ENCODE results near the gene NEK10.

DNA sequence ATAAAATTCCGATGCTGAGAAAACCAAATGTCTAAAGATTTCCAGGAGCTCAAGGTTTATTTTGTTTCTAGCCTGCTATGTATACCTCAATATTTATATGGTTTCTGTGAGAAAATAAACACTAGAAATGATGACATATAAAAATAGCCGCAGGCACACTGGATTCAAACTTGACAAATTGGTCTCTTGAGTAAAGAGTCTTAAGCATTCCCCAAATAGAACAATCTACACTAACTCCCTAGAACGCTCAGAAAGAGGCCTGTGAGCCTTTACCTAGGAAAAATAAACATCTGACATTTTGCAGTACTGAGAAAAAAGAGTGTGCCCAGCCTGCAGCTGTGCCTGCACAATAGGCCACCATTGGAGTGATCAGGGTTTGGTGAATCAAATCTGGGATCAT, 75.2 kb downstream of the NEK10 start:
- TF ChIP-seq, protein P1, sequence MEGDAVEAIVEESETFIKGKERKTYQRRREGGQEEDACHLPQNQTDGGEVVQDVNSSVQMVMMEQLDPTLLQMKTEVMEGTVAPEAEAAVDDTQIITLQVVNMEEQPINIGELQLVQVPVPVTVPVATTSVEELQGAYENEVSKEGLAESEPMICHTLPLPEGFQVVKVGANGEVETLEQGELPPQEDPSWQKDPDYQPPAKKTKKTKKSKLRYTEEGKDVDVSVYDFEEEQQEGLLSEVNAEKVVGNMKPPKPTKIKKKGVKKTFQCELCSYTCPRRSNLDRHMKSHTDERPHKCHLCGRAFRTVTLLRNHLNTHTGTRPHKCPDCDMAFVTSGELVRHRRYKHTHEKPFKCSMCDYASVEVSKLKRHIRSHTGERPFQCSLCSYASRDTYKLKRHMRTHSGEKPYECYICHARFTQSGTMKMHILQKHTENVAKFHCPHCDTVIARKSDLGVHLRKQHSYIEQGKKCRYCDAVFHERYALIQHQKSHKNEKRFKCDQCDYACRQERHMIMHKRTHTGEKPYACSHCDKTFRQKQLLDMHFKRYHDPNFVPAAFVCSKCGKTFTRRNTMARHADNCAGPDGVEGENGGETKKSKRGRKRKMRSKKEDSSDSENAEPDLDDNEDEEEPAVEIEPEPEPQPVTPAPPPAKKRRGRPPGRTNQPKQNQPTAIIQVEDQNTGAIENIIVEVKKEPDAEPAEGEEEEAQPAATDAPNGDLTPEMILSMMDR (conservative IDR thresholded peaks at IDR 0.05; ENCODE audit: low read depth, low read length), result no peak
- no peak for TF ChIP-seq EZH2 (IDR thresholded peaks at IDR 0.05; ENCODE audit: low read length, unreplicated experiment)
- TF ChIP-seq EZH2phosphoT487 (IDR thresholded peaks at IDR 0.05; ENCODE audit: borderline replicate concordance, low read length), result no peak

Data from PC-3 (cell line).